Thyroid gland (tissue), 4 donors: ENCODE measurements around the gene CTDP1. TPM values are rescaled to one million over a fixed set of nuclear protein-coding genes. Genes with fewer than 3 reads are reported as not detected.
A peak's percentile ranks its signal among the peaks of the same experiment; 100 is the strongest.

ENCODE experiments used
- DNase-seq, 2 donors: peaks; one replicate each; pipeline ENCODE4 v3.0.0-alpha.2; 2019
- H3K27ac ChIP-seq, 3 donors: fragments of 200-600 bp; sonication (generic); 1 replicate in 2 of 3; 2 replicates in 1 of 3; pipeline ENCODE4 v1.5.1; 2016 to 2019; ENCODE audit warnings: mild to moderate bottlenecking in 1 of 3, moderate library complexity in 1 of 3
- H3K27me3 ChIP-seq: fragments of 200-600 bp; sonication (generic); one replicate; pipeline ENCODE4 v1.5.1; 2019
- H3K36me3 ChIP-seq, 2 donors: fragments of 200-600 bp; sonication (generic); one replicate each; pipeline ENCODE4 v1.5.1; 2016 to 2019
- H3K4me1 ChIP-seq, 2 donors: fragments of 200-600 bp; sonication (generic); one replicate each; pipeline ENCODE4 v1.5.1; 2017 to 2019
- H3K4me3 ChIP-seq, 3 donors: fragments of 200-600 bp; sonication (generic); replicated peaks in 1 of 3; 1 replicate in 2 of 3; 2 replicates in 1 of 3; pipeline ENCODE4 v1.5.1; 2016; ENCODE audit warnings: mild to moderate bottlenecking in 1 of 3
- H3K9me3 ChIP-seq: fragments of 200-600 bp; sonication (generic); one replicate; pipeline ENCODE4 v1.5.1; 2017
- POLR2A ChIP-seq, 2 donors: fragments of 450-650 bp; IDR thresholded peaks; one replicate each; pipeline ENCODE4 v1.6.1; 2017; ENCODE audit warnings: antibody characterized with exemption in 2 of 2, mild to moderate bottlenecking in 2 of 2, moderate library complexity in 1 of 2
- WGBS, 2 donors: methylation state at CpG; one replicate each; pipeline ENCODE4 v1.1.5; 2017; 5-methylcytosine and 5-hydroxymethylcytosine counted together
- intact Hi-C: fragments of 100-400 bp; cut with DNase I; formaldehyde crosslinking; loops from one replicate; pipeline ENCODE4 v1.15.1; 2023
- total RNA-seq, 4 donors: library from RNA; depleted of rRNA; stranded (reverse); fragments of >200 nt; gene quantifications; one replicate each; pipeline ENCODE4 v1.2.3, GENCODE V29; 2016
- TF ChIP-seq, protein P1 (sequence below), 6 experiments: fragments of 200-600 bp in 3 of 6; fragments of 450-650 bp in 3 of 6; sonication (generic) in 3 of 6; IDR thresholded peaks; one replicate each; pipeline ENCODE4 v1.5.1; 2016 to 2019; ENCODE audit warnings: antibody characterized with exemption in 6 of 6, mild to moderate bottlenecking in 2 of 6, inconsistent platforms in 1 of 6, moderate library complexity in 1 of 6

The CTDP1 gene, protein sequence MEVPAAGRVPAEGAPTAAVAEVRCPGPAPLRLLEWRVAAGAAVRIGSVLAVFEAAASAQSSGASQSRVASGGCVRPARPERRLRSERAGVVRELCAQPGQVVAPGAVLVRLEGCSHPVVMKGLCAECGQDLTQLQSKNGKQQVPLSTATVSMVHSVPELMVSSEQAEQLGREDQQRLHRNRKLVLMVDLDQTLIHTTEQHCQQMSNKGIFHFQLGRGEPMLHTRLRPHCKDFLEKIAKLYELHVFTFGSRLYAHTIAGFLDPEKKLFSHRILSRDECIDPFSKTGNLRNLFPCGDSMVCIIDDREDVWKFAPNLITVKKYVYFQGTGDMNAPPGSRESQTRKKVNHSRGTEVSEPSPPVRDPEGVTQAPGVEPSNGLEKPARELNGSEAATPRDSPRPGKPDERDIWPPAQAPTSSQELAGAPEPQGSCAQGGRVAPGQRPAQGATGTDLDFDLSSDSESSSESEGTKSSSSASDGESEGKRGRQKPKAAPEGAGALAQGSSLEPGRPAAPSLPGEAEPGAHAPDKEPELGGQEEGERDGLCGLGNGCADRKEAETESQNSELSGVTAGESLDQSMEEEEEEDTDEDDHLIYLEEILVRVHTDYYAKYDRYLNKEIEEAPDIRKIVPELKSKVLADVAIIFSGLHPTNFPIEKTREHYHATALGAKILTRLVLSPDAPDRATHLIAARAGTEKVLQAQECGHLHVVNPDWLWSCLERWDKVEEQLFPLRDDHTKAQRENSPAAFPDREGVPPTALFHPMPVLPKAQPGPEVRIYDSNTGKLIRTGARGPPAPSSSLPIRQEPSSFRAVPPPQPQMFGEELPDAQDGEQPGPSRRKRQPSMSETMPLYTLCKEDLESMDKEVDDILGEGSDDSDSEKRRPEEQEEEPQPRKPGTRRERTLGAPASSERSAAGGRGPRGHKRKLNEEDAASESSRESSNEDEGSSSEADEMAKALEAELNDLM
- total RNA-seq = 10 to 100 TPM; 18.5 to 23.6 (median 20.9) TPM

- Histone ChIP-seq H3K27me3 (no peaks in the 10 kb centered on the region), H3K27ac (peak within 1 kb of the TSS; percentile 99 to 100 (median 100)), H3K36me3 (no peaks in the 10 kb centered on the region), H3K9me3 (no peaks in the 10 kb centered on the region), H3K4me1 (peaks cover 23 to 33% of the 10 kb centered on the region in 2 donors), H3K4me3 (peak within 1 kb of the TSS; percentile 64 to 96 (median 65))
- intact Hi-C loops = loop anchor here (10.0 kb wide), 1 partner anchor 295 kb away; no protein-coding TSS in a partner anchor
- peak; percentile 92 to 93 for DNase-seq
- TF ChIP-seq, protein P1, sequence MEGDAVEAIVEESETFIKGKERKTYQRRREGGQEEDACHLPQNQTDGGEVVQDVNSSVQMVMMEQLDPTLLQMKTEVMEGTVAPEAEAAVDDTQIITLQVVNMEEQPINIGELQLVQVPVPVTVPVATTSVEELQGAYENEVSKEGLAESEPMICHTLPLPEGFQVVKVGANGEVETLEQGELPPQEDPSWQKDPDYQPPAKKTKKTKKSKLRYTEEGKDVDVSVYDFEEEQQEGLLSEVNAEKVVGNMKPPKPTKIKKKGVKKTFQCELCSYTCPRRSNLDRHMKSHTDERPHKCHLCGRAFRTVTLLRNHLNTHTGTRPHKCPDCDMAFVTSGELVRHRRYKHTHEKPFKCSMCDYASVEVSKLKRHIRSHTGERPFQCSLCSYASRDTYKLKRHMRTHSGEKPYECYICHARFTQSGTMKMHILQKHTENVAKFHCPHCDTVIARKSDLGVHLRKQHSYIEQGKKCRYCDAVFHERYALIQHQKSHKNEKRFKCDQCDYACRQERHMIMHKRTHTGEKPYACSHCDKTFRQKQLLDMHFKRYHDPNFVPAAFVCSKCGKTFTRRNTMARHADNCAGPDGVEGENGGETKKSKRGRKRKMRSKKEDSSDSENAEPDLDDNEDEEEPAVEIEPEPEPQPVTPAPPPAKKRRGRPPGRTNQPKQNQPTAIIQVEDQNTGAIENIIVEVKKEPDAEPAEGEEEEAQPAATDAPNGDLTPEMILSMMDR (IDR thresholded peaks at IDR 0.05) = peak in 1 of 6 experiments; percentile 21
- TF ChIP-seq POLR2A (IDR thresholded peaks at IDR 0.05) = peak in 1 of 2 donors; percentile 26
- WGBS, 2 donors = 2% methylated on average over 25 of the region's 88 CpGs; no CpG with 5 or more reads in 1 of the 2 donors
Measured at GRCh38 chr18:79679552-79680099, at the start of gene CTDP1. Gene CTDP1, plus strand, starts transcription at chr18:79679803. Its CDS starts 145 bp downstream, at chr18:79679948.

- Histone ChIP-seq H3K27ac (no peak overlapping the region), H3K36me3 (no peaks in the 10 kb centered on the region), H3K9me3 (no peaks in the 10 kb centered on the region), H3K27me3 (no peaks in the 10 kb centered on the region), H3K4me1 (no peaks in the 10 kb centered on the region), H3K4me3 (no peak overlapping the region)
- DNase-seq = no peak
- 86 to 88% methylated on average over 34 of the region's 36 CpGs for WGBS, 2 donors
- no peak for TF ChIP-seq POLR2A (IDR thresholded peaks at IDR 0.05)
- TF ChIP-seq, protein P1 (IDR thresholded peaks at IDR 0.05) = no peak
- intact Hi-C loops = no loop called here
Measured at GRCh38 chr18:79630281-79631095, 49.1 kb upstream of the CTDP1 start.

- TF ChIP-seq, protein P1 (IDR thresholded peaks at IDR 0.05) = no peak
- no peak for TF ChIP-seq POLR2A (IDR thresholded peaks at IDR 0.05)
- intact Hi-C loops = no loop called here
- H3K4me1 ChIP-seq = no peaks in the 10 kb centered on the region
- H3K27me3 ChIP-seq = no peaks in the 10 kb centered on the region
- WGBS, 2 donors = 92 to 93% methylated on average over 21 of the region's 21 CpGs
- no peaks in the 10 kb centered on the region for H3K9me3 ChIP-seq
- H3K4me3 ChIP-seq = no peak overlapping the region
- DNase-seq = no peak
- H3K36me3 ChIP-seq = no peaks in the 10 kb centered on the region
- no peak overlapping the region for H3K27ac ChIP-seq
Measured at GRCh38 chr18:79631096-79631507, 48.5 kb upstream of the CTDP1 start.

DNA sequence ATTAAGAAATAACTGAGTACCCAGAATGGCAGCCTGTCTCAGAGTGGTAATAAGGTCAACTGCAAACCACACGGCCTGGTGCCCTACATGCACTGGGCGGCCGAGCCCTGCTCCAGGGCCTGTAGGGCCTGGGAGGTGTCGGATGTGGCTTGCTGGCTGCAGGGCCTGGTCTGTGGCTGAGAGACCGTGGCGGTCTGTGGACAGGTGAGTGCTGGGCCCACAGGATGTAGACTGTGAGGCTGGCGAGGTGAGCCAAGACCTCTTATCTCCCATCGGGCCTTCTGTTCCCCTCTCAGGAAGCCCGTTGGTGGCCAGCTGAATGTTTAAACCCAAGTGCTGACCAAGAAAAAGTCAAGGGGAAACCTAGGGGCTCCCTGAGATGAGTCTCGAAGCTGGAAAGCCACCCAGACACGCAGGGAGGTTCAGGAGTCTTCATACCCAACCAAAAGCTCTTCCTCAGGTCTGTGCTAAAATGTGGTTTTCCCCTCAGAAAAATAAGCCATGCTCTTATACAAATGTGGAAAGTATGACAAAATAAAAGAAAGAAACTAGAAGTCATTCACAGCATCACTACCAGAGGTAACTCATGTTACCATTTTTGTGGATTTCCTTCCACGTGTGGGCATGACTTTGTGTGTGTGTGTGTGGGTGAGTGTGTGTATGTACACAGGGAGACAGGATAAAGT, 47.7 kb upstream of the CTDP1 start:
- no peaks in the 10 kb centered on the region for H3K4me1 ChIP-seq
- no peak for TF ChIP-seq POLR2A (IDR thresholded peaks at IDR 0.05)
- TF ChIP-seq, protein P1 (IDR thresholded peaks at IDR 0.05) = no peak
- H3K27me3 ChIP-seq = no peaks in the 10 kb centered on the region
- intact Hi-C loops = no loop called here
- no peaks in the 10 kb centered on the region for H3K36me3 ChIP-seq
- H3K4me3 ChIP-seq = no peak overlapping the region
- no peaks in the 10 kb centered on the region for H3K9me3 ChIP-seq
- no peak overlapping the region for H3K27ac ChIP-seq
- no peak for DNase-seq
- 83 to 88% methylated on average over 11 to 12 of the region's 12 CpGs for WGBS, 2 donors
